NT2/D1 (cell line): ENCODE measurements around the gene ASNSD1.

Experiments used
- YY1 ChIP-seq: IDR thresholded peaks from 2 replicates; pipeline ENCODE4 v1.6.1; 2011; ENCODE audit not compliant: insufficient read length, insufficient read depth
- ZNF274 ChIP-seq: IDR thresholded peaks from 2 replicates; pipeline ENCODE4 v1.6.1; 2011; ENCODE audit warnings: mild to moderate bottlenecking, low read depth, low read length

DNA sequence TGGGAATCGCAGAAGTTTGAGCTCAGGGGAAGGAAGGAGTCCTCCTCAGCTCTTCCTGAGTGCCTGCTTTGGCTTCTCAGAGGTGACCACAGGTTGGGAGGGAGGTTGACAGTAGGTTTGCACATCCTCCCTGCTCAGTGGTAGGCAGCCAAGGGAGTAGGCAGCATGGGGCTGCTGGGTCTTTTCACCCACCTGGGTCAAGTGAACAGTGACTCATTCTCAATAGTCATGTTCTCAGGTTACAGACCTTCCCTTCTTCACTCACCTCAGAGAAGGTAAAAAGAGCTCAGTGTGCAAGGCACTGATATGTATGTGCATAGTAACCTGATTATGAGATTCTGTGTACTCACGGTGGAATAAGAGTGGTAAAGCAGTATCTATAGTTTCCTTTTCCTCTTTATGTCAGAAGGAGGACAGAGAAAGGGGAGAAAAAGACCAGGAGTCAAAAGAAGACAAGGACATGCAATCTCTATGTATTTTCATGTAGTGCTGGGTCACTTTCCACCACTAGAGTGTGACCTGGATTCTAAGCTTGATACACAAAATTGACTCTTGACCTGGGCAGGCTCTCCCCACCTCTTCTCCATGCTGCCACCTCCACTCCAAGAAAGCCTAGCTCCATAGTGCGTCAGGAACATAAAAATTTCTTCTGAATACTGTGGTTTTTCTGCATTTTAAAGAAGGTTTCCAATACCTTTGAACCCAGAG is 36.5 kb upstream of the ASNSD1 start:
- TF ChIP-seq ZNF274 = no peak
- no peak for TF ChIP-seq YY1
